ENCODE data around the gene KDM7A.
"Not testable (repeated sequence)": the region's sequence is repeated elsewhere in the genome, so short reads cannot be mapped to it uniquely, and the experiment has no call there.

Gene KDM7A

DNA sequence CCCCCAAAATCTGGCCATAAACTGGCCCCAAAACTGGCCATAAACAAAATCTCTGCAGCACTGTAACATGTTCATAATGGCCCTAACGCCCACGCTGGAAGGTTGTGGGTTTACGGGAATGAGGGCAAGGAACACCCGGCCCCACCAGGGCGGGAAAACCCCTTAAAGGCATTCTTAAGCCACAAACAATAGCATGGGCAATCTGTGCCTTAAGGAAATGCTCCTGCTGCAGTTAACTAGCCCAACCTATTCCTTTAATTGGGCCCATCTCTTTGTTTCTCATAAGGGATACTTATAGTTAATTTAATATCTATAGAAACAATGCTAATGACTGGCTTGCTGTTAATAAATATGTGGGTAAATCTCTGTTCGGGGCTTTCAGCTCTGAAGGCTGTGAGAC, 26.2 kb upstream of the KDM7A start:
- not testable (repeated sequence) for DNase-seq (ENCODE audit: low read depth)

GRCh38 chr7:140201393-140201792, 24.6 kb upstream of the KDM7A start:
- DNase-seq (ENCODE audit: low read depth): no peak

GRCh38 chr7:140200061-140200989, 23.5 kb upstream of the KDM7A start:
- DNase-seq (ENCODE audit: low read depth): no peak

- no peak for DNase-seq (ENCODE audit: low read depth)
Measured at GRCh38 chr7:140197938-140198337, 21.2 kb upstream of the KDM7A start.

DNA sequence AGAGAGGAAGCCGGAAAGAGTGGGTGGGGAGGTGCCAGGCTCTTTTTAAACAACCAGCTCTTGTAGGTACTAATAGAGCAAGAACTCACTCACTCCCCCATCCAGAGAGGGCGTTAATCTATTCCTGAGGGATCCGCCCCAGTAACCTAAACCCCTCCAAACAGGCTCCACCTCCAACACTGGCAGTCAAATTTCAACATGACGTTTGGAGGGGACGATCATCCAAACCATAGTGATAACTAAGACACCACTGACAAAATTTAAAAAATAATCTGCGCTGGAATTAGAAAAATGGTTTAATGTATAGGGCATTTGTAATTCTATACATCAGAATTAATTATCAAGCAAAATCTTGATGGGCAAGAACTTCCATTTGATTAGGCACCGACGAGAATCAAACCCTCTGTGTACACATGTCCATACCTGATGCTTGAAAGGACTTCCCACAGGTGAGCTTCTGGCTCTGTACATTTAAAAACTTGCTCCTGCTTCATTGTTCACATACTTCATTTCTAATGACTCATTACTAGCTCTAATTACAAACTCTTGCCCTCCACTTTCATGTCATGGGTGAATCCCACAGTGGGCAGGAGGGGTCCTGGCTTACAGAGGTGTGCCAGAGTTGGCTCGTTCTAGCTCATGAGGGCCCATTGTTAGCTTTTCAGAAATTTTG, 20.6 kb upstream of the KDM7A start:
- DNase-seq (ENCODE audit: low read depth): no peak

DNA sequence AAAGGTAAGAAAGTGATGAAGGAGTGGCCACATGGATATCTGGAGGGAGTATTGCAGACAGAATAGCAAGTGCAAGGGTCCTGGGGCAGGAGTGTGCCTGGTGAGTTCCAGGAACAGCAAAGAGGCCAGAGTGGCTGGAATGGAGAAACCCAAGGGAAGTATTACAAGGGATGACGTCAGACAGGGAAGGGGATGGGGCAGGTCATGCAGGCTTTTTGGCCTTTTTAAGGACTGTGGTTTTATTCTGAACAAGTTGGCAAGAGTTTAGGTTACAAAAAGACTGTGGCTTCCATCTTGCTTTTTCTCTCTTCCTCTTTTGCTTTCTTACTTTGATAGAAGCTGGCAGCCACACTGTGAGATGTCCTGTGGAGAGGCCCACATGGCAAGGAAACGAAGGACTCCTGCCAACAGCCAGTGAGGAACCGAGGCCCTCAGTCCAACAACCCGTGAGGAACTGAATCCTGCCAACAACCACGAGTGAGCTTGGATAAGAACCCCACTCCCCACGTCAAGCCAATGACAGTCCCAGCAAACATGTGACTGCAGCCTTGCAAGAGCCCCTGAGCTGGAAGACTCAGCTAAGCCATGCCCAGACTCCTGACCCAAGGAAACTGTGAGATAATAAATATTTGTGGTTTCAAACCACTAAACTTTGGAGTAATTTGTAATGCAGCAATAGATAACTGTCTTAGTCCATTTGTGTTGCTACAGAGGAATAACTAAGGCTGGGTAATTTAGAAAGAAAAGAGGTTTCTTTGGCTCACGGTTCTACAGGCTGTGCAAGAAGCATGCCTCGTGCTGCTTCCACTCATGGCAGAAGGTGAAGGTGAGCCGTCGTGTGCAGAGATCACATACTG, 19.8 kb upstream of the KDM7A start:
- DNase-seq (ENCODE audit: low read depth): no peak

- no peak for DNase-seq (ENCODE audit: low read depth)
Measured at GRCh38 chr7:140195859-140196258, 19.1 kb upstream of the KDM7A start.

GRCh38 chr7:140192620-140193019, 15.8 kb upstream of the KDM7A start:
- DNase-seq (ENCODE audit: low read depth): no peak

DNA sequence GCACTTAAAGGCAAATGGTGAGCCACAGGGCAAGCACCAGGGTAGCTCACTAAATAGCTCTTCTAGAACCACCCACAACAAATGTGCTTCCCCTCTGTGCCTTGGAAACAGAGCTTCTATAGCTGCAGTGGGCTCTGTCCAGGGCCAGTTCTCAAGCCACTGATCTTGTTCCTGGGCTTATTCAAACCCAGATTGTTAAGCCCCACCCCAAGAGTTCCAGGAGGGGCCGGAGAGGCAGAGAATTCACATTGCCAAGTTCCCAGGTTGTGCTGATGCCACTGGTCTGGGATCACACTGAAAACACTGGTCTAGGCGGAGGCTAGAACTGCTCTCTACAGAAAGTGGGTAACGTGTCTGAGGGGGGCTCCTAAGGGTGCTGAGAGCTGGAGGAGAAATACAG, 15.4 kb upstream of the KDM7A start:
- no peak for DNase-seq (ENCODE audit: low read depth)

DNA sequence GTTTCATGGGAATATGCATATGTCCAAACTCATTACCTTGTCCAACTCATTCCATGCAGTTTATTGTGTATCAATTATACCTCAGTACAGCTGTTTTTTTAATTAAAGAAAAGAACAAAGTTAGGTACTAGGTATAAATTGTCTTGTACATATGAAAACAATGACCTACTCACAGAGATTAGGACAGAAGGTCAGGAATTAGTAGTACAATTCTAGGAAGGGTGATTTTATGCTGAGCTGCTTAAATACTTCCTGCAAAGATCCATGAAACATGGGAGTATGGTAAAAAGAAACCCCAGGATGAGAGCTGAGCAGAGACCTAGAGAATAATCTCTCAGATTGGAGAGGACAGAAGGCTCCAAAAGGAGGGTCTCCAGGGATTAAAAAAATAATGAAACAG, 13.8 kb upstream of the KDM7A start:
- DNase-seq (ENCODE audit: low read depth): no peak

DNA sequence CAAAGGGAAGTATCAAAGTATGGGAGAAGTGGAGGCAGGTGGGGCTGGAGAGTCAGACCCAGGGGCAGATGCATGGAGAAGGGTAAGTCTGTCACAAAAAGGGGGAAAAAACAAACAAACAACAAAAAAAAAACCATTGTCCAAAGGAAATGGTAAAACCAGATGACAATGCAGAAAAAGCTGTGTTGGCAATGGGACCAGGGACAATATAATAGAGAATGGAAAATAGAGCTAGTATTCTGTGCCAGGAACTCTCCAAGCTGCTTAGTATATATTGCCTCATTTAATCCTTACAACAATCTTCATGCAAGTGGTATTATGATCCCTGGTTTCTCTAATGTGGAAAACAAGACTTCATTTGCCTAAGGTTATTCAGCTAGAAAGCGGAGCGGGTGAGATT, 13.1 kb upstream of the KDM7A start:
- DNase-seq (ENCODE audit: low read depth): no peak

DNA sequence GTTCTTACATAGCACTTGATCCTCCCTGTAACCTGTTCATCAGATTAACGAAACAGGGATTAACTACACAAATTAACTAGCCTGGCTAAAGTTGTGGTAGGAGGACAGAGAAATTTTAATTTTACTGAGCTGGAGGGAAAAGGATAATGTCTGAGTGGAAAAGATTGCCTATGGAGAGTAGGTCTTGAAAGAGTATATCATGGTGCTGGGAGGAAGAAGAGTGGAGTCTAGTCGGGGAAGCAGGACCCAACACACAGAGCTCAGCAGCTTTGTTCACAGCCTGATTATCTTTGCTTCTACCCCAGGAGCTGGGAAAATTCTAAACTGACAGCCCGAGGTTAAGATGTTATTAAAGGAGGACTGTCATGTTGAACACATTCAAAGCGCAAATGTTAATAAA, 6.1 kb upstream of the KDM7A start:
- no peak for DNase-seq (ENCODE audit: low read depth)

- DNase-seq (ENCODE audit: low read depth): no peak
Measured at GRCh38 chr7:140179339-140179738, 2.6 kb upstream of the KDM7A start.

DNA sequence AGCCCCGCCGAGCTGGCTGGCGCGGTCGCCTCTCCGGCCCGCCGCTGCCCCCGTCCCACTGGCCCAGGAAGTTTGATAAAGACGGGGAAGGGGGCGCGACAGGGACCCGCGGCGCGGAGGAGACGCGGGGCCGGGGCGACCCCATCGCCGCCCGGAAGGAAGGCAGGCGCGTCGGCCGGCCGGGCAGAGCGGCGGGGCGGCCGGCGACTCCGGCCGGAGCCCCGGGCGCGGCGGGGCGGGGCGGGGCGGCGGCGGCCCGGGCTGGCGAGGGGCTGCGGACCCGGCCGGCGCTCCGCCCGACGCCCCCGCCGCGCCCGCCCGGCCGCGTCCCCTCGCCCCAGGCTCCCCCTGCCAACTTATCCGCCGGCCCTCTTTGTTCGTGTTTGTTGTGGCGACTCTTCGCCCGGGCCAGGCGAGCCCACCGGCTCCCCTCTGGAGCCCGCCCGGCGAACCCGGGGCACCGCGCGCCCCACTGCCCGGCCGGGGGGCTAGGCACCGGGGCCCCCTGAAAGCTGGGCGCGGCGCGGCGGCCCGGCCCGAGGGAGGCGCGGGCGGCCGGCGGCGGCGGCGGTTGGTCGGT, 571 bp downstream of the KDM7A start:
- DNase-seq (ENCODE audit: low read depth): no peak

- peak; percentile 77 for DNase-seq (ENCODE audit: low read depth)
Measured at GRCh38 chr7:140175221-140176121, 1.3 kb downstream of the KDM7A start.

DNA sequence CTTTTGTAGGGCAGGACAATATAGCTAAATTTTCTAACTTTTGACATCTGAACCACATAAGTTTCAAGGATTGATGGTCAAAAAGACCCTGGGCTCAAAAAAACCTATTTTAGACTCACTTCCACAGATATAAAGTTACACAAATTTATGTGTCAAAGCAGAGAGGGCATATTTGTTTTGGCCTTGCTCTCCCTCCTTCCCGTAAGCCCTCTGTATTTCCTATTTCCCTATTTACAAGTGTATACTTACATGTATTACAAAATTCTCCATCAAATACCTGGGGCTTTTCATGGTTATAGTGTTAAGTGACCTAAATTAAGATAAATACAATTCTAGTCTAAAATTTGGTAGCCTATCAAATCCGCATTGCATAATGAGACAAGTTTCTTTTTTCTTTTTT, 2.6 kb downstream of the KDM7A start:
- DNase-seq (ENCODE audit: low read depth): no peak

GRCh38 chr7:140170375-140170774, 6.4 kb downstream of the KDM7A start:
- DNase-seq (ENCODE audit: low read depth): no peak

- no peak for DNase-seq (ENCODE audit: low read depth)
Measured at GRCh38 chr7:140168816-140169215, 8.0 kb downstream of the KDM7A start.

DNA sequence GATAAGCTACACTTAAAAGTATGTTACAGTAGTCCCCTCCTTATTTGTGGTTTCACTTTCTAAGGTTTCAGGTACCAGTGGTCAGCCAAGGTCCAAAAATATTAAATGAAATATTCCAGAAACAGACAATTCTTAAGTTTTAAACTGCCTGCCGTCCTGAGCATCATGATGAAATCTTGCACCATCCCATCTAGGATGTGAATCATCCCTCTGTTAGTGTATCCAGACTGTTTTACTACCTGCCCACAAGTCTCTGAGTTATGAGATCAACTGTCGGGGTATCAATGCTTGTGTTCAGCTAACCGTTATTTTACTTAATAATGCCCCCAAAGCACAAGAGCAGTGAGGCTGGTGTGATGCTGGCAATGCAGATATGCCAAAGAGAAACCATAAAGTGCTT, 11.4 kb downstream of the KDM7A start:
- DNase-seq (ENCODE audit: low read depth): no peak

GRCh38 chr7:140162081-140162480, 14.7 kb downstream of the KDM7A start:
- DNase-seq (ENCODE audit: low read depth): not testable (repeated sequence)

DNA sequence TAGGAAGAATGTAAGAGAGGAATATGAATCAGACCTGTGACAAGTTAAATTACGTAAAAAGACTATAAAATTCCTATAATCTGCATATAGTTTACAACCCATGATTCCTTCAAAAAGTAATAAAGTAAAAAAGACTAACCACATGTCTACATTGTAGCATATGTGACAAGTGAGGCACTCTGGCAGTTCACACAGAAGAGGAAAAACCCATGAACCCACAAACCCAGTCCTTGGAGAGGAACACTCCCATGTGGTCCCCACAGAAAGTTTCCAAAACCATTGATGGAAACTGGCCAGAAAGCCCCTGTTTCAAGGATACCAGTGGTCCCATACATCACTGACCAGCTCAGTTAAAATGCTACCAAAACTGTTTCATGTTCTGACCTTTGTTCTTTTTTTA, 15.7 kb downstream of the KDM7A start:
- DNase-seq (ENCODE audit: low read depth): no peak

Data from stimulated activated CD8-positive, alpha-beta memory T cell treated with anti-CD3 and anti-CD28 coated beads, Interleukin-15, amount 100 ng/mL, for 1 hour (primary cell).